ENCODE data around the gene ADGRE2.
"Not testable (repeated sequence)": the region's sequence is repeated elsewhere in the genome, so short reads cannot be mapped to it uniquely, and the experiment has no call there.

ADGRE2 gene

DNA sequence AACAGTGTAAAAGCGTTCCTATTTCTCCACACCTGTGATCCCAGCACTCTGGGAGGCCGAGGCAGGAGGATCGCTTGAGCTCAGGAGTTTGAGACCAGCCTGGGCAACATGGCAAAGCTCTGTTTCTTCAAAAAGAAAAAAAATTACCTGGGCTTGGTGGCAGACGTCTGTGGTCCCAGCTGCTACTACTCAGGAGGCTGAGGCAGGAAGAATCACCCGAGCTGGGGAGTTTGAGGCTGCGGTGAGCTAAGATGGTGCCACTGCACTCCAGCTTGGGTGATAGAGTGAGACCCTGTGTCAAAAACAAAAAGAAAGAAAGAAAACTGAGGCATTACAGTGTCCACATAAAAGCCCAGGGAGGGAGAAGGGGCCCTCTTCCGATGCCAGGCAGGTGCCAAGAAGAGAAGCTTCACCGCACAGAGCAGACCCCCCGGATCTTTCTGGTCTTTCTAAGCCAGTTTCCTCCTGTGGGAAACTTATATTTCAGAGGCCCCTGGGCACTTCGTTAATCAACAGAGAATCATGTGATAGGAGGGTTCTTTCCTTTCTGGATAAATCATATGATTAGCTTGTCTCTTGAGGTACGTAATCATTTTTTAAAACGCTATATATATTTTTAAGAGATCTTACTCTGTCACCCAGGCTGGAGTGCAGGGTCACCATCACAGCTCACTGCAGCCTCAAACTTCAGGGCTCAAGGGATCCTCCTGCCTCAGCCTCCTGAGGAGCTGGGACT, at the start of gene ADGRE2:
Gene ADGRE2, minus strand, starts transcription at position 451 of the 736 bp plus-strand sequence. CDS start 1,804 bp downstream, outside the sequence.
- DNase-seq (ENCODE audit: low read depth in 1 of 2, low spot score in 1 of 2), result not testable (repeated sequence)

DNA sequence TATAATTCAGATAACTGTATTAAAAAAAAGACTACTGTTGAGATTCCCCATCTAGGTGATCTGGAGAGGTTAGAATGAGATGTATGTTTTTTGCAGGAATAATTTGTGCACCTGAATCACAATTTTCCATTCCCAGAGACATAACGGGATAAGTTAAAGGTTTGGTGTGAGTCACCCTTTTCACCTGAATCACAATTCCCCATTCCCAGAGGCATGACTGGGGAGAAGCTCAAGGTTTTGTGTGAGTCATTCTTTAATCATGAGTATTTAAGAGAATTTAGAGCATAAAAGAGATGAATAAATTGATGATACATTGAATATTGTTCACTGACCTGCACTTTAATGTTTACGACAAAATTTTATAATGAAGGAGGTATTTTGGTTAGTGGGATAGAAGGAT, 47.6 kb upstream of the ADGRE2 start:
- no peak for DNase-seq (ENCODE audit: low read depth in 1 of 2, low spot score in 1 of 2)

DNA sequence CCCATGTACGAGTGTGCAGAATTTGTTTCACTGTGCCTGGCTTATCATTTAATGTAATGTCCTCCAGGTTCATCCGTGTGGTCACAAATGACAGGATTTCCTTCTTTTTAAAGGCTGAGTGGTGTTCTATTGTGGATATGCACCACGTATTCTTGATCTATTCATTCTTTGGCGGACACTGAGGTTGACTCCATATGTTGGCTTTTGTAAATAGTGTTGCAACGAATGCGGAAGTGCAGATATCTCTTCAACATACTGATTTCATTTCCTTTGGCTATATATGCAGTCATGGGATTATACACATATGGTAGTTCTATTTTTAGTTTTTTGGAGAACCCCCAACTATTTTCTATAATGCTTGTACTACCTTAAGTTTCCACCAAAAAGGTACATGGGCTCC, 43.6 kb upstream of the ADGRE2 start:
- no peak for DNase-seq (ENCODE audit: low read depth in 1 of 2, low spot score in 1 of 2)

DNA sequence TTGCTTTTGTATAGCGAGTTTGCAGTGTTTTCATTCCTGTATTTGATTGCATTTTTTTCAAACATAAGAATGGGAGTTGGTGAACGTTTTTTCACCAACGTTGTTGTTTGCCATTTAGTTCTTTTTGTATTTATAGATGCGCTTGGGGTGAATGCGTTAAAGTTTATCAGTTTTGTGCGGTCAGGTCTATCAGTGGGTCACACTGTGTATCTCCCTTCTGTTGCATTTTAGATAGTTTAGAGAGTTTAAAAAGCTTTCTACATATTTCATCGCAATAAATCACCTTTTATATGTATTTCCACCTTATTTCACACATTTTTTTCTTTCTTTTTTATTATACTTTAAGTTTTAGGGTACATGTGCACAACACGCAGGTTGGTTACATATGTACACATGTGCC, 40.2 kb upstream of the ADGRE2 start:
- DNase-seq (ENCODE audit: low read depth in 1 of 2, low spot score in 1 of 2), result no peak

DNA sequence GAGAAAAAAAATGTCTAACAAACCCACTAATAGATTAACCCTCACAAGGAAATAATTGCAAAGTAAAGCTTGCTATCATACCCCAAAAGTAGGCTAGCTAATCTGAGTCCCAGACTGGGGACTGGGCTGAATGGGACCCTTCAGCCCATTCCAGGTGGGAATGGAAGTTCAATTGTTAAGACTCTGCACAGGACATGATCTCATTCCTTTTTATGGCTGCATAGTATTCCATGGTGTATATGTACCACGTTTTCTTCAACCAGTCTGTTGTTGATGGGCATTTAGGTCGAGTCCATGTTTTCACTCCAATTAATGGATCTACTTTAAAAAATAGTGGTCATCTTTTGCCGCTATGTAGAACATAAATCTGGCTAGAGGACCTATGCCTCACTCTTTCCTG, 38.7 kb upstream of the ADGRE2 start:
- DNase-seq (ENCODE audit: low read depth in 1 of 2, low spot score in 1 of 2), result no peak

DNA sequence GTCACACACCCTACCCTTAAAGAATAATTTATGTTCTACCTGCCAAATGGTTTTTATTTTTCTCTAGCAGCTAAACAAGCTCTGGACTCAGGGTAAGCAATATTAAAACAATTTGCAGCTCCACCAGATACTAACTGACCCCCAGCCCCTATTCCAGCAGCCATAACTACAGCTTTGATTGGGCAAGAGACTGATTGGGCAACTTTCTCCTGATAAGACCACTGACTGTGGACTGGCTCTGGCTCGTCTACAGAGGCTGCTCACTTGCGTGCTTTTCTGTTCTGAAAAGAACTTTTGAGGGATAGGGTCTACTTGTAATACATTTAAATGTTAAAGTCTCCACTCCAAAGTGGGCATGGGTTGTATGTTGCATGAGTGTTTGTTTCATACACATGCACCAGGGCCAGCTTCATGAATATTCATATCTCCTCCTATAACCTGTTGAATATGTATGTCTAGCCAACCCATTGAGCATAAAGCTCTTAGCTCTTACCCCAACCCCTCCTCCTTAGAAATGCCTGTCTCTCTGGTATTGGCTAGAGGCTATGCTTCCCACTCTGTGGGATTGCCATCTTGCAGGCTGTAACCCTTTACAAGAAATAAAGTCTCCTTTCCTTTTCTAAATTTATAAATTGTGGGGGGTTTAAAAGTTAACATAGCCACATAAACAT, 36.8 kb upstream of the ADGRE2 start:
- DNase-seq (ENCODE audit: low read depth in 1 of 2, low spot score in 1 of 2), result no peak

DNA sequence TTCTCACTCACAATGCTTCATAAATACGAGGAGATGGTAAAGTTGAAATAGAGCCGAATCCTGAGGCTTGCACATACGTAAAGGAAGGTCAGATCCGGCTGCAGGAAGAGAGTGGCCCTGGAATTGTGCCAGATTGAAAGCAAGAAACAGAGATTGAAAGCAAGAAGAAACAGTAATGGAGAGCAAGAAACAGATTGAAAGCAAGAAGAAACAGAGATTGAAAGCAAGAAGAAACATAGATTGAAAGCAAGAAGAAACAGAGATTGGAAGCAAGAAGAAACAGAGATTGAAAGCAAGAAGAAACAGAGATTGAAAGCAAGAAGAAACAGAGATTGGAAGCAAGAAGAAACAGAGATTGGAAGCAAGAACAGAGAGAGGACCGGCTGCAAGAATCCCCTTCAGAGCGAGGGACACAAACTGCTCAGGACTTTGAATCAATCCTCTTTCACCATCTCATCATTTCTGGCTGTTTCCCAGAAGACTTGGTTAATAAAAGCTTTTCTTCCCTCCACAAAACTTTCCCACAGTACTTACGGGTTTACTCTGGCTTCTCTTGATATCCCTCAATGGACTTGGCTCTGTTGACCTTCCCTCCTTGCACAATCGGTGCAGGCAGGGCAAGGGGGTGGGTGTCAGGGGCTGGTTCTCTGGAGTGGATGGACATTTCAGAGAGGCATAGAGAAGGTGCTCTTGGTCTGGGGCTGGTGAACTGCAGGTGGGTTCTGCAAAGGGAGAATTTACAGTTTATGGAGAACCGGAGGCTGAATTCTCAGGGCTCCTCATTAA, 31.1 kb upstream of the ADGRE2 start:
- DNase-seq (ENCODE audit: low read depth in 1 of 2, low spot score in 1 of 2), result no peak

DNA sequence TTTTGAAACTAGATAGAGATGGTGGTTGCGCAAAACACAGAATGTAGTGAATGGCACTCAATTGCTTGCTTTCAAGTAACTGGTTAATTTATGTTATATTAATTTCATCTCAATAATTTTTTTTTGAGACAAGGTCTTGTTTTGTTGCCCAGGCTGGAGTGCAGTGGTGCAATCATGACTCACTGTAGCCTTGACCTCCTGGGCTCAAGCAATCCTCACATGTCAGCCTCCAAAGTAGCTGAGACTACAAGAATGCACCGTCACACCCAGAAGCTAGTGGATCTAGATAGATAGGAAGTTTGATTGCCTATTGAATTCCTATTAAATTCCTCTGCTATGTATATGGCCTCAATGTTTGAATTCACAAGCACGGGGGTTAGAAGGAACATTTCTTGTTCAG, 26.4 kb upstream of the ADGRE2 start:
- no peak for DNase-seq (ENCODE audit: low read depth in 1 of 2, low spot score in 1 of 2)

DNA sequence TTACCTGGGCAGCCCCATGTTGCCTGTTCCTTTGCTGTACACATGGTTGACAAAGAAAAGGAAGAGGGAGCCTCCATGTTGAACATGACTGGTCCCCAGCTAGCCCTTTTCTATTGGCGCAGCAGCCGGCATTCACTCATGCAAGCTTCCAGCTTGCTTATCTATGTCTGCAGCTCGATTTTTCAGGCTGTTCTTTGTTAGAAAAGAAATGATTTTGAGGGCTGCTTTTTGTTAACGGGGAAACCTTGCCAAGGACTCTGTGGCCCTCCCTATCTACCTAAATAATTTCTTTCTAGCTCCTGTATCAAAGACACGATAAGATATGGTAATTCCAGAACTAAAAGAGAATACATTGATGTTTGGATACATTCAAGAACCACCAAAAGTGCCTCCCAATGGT, 20.4 kb upstream of the ADGRE2 start:
- no peak for DNase-seq (ENCODE audit: low read depth in 1 of 2, low spot score in 1 of 2)

DNA sequence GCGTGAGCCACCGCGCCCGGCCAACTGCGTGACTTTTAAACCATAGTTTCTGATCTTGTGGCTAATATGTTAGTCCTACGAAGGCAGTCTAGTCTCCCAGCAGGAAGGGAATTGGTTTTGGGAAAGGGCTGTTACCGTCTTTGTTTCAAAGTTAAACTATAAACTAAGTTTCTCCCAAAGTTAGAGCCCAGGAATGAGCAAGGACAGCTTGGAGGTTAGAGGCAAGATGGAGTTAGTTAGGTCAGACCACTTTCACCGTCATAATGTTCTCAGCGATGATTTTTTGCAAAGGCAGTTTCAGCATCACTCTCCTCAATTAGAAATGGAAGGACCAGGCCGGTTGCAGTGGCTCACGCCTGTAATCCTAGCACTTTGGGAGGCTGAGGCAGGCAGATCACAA, 17.7 kb upstream of the ADGRE2 start:
- DNase-seq (ENCODE audit: low read depth in 1 of 2, low spot score in 1 of 2), result no peak

DNA sequence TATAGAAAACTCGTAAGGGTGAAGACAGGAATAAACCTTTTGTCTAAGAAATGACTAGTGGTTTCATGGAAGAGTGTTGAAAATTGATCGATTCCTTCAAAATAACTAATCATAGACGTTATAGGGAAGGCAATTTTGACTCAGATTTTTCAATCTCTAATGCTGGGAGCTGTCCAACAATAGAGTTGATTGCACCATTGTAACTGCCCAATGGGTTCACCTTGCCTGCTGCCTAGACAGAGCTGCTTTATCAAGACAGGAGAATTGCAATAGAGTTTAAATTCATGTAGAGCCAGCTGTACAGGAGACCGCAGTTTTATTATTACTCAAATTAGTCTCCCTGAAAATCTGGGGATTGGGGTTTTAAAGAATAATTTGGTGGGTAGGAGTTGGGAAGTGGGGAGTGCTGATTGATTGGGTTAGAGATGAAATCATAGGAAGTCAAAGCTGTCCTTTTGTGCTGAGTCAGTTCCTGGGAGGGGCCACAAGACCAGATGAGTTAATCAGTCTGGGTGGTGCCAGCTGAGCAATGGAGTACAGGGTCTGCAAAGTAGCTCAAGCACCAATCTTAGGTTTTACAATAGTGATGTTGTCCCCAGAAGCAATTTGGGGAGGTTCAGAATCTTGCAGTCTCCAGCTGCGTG, 16.8 kb upstream of the ADGRE2 start:
- DNase-seq (ENCODE audit: low read depth in 1 of 2, low spot score in 1 of 2), result no peak

DNA sequence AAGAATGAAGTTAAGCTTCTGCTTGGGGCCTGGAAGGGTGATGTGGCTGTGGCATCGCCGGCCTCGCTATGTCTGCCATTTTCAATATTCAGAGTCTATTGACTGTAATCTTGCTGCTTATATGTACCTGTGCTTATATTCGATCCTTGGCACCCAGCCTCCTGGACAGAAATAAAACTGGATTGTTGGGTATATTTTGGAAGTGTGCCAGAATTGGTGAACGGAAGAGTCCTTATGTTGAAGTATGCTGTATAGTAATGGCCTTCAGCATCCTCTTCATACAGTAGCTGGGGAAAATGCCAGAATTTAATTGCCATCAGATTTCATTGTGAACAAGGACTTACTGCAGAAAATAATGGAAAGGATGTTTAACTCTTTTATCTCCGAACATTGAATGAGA, 13.9 kb upstream of the ADGRE2 start:
- DNase-seq (ENCODE audit: low read depth in 1 of 2, low spot score in 1 of 2), result not testable (repeated sequence)

DNA sequence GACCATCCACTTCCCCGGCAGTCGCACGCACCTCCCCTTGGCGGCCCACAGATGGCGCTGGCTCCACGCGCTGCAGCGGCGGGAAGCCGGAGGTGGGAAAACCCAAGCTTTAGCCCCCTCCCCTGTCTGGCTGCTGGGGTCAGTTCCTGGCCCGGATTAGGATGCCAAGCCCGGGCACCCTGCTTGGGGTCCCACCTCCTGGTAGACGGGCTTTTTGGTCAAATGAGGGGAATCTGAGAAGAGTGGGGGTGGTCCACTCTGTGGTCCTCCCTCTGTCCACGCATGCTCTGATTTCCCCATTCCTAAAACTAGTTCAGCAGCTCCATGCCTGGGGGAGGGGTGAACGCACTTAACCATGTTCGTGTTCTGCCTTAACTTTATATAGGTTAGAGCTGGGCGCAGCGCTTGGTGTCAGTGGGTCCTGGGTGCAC, 8.1 kb upstream of the ADGRE2 start:
- no peak for DNase-seq (ENCODE audit: low read depth in 1 of 2, low spot score in 1 of 2)

DNA sequence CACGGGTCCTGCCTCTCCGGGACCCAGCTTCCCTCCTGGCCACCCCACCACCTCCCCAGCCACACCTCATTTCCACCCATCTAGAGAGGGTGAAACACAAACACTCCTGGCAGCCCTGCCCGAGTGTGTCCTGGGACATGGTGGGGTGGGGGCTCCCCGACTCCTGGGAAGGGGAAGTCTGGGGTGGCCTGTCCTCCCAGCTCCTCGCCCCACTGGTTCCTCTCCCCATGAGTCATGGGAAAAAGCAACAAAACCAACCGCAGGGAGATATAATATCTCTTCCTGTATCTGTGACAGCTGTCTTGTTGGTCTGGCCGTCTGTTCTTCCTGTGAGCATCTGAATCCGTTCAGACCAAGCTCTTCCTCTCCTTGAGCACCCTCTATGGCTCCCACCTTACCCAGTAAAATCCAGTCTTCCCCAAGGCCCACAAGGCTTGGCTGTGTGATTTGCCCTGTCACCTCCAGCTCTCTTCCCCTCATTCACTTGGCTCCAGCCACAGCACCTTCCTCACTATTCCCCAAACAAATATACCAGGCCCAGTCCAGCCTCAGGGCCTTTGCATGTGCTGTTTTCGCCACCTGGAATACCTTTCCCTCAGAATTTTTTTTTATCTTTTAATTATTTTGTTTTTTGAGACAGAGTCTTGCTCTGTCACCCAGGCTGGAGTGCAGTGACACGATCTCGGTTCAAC, 6.9 kb upstream of the ADGRE2 start:
- DNase-seq (ENCODE audit: low read depth in 1 of 2, low spot score in 1 of 2), result not testable (repeated sequence)

DNA sequence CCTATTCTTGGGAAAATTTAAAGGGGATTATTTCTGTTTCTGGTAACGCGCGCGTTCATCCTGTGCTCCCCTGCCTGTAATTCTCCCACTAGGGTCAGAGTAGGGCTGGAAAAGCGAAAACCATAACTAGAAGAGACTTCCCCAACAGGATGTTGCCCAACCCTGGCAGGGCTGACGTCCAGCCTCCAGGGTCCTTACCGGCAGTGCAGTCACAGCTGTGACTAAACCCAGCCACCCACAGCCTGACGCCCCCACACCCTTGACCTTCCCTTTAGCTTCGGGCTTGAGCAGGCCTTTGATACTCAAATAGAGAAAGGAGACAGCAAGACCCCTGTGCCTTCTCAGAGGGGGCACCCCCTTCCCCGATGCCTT, 6.4 kb upstream of the ADGRE2 start:
- not testable (repeated sequence) for DNase-seq (ENCODE audit: low read depth in 1 of 2, low spot score in 1 of 2)

DNA sequence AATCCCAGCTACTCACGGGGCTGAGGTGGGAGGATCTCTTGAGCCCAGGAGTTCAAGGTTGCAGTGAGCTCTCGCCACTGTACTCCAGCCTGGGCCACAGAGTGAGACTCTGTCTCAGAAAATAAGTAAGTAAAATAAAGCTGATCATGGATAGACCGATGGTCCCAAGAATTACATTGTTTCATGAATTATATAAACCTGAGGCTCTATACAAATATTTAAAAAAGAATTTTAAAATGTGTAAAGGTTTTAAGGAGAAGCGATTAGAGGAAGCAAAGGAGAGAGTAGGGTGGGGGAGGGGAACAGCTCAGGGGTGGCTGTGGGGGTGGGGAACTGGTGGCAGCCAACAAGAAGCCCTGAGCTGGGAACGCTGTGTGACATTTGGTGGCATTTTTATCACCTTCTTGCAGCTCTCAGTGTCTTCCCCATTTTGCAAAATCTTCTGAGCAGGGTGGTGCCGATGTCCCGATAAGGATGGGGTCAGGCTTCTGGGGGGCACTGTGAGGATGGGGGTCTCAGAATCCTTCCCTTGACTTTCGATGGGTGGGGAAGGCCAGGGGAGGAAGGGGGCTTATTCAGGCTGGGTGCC, 5.1 kb upstream of the ADGRE2 start:
- not testable (repeated sequence) for DNase-seq (ENCODE audit: low read depth in 1 of 2, low spot score in 1 of 2)

DNA sequence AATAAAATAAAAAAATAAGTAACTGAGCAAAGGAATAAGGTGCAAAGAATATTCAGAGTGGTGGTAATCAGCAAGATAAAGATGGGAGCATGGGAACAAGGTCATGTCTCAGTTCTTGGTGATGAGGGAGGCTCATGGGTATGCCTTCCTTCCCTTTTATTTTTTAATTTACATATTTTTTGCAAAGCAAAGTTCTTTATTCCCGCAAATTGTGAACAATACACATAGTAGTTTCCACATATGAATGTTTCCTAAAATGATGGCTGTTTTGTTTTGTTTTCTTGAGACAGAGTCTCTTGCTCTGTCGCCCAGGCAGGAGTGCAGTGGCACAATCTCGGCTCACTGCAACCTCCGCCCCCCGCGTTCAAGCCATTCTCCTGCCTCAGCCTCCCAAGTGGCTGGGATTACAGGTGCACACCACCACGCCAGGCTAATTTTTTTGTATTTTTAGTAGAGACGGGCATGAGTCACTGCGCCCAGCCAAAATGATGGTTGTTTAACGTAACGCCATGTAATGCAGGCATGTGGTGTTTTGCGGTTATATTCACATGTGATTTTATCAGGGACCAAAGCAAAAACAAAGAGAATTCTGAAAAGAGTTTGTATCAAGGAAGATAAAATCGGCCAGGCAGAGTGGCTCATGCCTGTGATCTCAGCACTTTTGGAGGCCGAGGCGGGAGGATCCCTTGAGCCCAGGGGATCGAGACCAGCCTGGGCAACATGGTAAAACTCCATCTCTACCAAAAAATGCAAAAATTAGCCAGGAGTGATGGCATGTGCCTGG, 4.5 kb upstream of the ADGRE2 start:
- no peak for DNase-seq (ENCODE audit: low read depth in 1 of 2, low spot score in 1 of 2)

DNA sequence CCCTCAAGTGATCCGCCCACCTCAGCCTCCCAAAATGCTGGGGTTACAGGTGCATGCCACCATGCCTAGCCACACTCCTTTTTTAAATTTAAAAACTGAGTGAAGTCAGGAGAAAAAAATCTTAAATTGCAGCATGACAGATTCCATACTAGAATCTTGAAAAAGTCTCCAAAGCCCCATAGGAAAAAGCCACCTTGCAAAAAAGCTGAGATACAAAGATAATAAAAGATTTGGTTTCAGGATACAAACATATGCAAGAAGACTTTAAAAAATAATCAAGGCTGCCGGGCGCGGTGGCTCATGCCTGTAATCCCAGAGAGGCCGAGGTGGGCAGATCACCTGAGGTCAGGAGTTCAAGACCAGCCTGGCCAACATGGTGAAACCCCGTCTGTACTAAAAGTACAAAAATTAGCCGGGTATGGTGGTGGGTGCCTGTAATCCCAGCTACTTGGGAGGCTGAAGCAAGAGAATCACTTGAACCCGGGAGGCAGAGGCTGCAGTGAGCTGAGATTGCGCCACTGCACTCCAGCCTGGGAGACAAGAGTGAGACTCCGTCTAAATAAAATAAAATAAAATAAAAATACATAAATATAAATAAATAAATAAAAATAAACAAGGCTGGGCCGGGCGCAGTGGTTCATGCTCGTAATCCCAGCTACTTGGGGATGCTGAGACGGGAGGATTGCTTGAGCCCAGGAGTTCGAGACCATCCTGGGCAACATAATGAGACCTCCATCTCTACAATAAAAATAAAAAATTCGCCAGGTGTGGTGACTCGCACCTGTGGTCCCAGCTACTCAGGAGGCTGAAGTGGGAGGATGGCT, 3.6 kb upstream of the ADGRE2 start:
- DNase-seq (ENCODE audit: low read depth in 1 of 2, low spot score in 1 of 2), result not testable (repeated sequence)
